PC-3 (cell line): ENCODE data around the gene RRAS2.

Experiments used
- EZH2 ChIP-seq: fragments of 300-600 bp; sonication (generic); IDR thresholded peaks from one replicate; pipeline ENCODE4 v1.6.1; 2017; ENCODE audit warnings: antibody characterized with exemption, mild to moderate bottlenecking, low read length; ENCODE audit not compliant: unreplicated experiment
- EZH2phosphoT487 ChIP-seq: fragments of 300-600 bp; sonication (generic); IDR thresholded peaks from 2 replicates; pipeline ENCODE4 v1.6.1; 2018; ENCODE audit warnings: mild to moderate bottlenecking, antibody characterized with exemption, low read length, borderline replicate concordance
- TF ChIP-seq, protein P1 (sequence below): fragments of 300-600 bp; sonication (generic); conservative IDR thresholded peaks from 2 replicates; pipeline ENCODE4 v1.5.1; 2017; ENCODE audit warnings: antibody characterized with exemption, low read depth, mild to moderate bottlenecking, low read length

DNA sequence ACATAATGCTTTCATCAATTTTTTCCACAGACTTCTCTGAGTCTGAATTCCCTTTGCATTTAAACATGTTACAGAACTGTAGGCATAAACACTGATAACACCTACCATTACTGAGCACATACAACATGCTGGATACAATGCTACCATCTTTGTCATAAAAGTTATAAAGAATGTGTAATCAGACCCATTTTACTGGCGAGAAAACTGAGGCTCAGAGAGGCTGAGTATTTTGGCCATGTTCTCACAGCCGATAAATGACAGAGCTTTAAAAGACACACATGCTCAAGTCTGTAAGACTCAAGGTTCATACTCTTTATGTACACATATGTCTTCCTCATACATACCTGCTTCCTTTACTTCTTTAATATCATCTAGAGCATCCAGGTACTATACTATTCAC is 2.6 kb downstream of the RRAS2 start:
- TF ChIP-seq, protein P1, sequence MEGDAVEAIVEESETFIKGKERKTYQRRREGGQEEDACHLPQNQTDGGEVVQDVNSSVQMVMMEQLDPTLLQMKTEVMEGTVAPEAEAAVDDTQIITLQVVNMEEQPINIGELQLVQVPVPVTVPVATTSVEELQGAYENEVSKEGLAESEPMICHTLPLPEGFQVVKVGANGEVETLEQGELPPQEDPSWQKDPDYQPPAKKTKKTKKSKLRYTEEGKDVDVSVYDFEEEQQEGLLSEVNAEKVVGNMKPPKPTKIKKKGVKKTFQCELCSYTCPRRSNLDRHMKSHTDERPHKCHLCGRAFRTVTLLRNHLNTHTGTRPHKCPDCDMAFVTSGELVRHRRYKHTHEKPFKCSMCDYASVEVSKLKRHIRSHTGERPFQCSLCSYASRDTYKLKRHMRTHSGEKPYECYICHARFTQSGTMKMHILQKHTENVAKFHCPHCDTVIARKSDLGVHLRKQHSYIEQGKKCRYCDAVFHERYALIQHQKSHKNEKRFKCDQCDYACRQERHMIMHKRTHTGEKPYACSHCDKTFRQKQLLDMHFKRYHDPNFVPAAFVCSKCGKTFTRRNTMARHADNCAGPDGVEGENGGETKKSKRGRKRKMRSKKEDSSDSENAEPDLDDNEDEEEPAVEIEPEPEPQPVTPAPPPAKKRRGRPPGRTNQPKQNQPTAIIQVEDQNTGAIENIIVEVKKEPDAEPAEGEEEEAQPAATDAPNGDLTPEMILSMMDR, result no peak
- TF ChIP-seq EZH2phosphoT487 (no peak), EZH2 (no peak)
